ENCODE data around the gene NBPF6.
"Not testable (repeated sequence)": the region's sequence is repeated elsewhere in the genome, so short reads cannot be mapped to it uniquely, and the experiment has no call there.

Gene NBPF6

GRCh38 chr1:108502138-108502537 lies 52.0 kb downstream of the NBPF6 start:
- DNase-seq (ENCODE audit: low spot score), result no peak

DNA sequence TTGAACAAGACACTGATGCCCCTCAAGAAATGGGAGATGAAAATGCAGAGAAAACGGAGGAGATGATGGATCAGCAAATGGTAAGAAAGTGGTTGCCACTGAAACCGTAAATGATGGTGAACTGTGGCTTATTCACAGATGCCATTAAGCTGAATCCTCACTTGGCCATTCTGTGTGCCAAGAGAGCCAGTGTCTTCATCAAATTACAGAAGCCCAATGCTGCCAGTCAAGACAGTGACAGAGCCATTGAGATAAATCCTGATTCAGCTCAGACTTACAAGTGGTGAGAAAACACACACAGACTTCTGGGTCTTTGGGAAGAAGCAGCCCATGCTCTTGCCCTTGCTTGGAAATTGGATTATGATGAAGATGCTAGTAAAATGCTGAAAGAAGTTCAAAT lies 52.5 kb downstream of the NBPF6 start:
- DNase-seq (ENCODE audit: low spot score), result peak; percentile 22

- DNase-seq (ENCODE audit: low spot score), result peak; percentile 72
Observed at GRCh38 chr1:108503062-108503733, 53.1 kb downstream of the NBPF6 start.

DNA sequence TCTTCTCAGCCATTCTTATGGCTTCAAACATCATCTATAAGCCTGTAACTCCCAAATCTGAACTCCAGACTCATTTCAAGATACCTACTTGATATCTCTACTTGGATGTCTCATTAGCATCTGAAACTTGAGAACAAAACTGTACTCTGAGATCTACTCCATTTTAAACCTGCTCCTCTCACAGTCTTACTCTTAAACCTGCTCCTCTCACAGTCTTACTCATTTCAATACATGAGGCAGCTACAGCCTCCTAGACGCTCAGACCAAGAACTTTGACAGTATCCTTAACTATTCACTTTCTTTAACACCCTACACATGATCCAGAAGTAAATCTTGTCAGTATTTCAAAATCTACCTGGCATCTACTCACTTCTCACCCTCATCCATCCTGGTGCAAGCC lies 54.3 kb downstream of the NBPF6 start:
- no peak for DNase-seq (ENCODE audit: low spot score)

DNA sequence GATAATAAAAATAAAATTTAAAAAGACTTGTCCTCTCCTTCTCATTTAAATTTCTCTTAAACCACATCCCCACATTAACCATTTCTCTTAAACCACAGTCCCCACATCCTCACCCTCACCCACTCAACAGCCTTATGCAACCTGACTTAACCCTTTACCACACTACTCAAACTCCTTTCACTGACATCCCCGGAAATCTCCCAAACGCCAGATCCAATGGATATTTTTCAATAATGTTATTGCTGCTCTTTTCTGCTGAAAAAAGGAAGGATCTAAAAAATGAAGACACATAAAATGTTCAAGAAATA lies 55.6 kb downstream of the NBPF6 start:
- DNase-seq (ENCODE audit: low spot score), result no peak

- DNase-seq (ENCODE audit: low spot score), result no peak
Observed at GRCh38 chr1:108511764-108512163, 61.6 kb downstream of the NBPF6 start.

- DNase-seq (ENCODE audit: low spot score), result peak; percentile 43
Observed at GRCh38 chr1:108512239-108513043, 62.3 kb downstream of the NBPF6 start.

DNA sequence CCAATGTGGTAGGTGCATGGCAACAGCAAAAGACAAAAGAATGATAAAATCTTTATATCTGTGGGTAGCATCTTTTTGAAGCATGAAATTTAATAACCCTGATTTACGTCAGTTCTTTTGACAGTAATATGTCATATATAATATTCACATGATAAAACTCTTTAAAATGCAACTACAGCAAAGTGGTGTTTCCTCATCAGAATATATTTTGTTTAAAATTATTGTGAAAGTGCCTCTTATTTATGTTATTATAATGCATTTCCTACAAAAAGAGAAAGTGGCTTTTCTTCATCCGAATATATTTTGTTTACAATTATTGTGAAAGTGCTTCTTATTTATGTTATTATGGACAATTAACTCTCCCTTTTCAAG lies 62.9 kb downstream of the NBPF6 start:
- DNase-seq (ENCODE audit: low spot score), result no peak

DNA sequence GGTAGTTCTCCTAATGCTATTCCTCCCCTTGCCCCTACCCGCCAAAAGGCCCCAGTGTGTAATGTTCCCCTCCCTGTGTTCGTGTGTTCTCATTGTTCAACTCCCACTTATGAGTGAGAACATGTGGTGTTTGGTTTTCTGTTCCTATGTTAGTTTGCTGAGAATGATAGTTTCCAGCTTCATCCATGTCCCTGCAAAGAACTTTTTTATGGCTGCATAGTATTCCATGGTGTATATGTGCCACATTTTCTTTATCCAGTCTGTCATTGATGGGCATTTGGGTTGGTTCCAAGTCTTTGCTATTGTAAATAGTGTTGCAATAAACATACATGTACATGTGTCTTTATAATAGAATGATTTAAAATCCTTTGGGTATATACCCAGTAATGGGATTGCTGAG lies 63.8 kb downstream of the NBPF6 start:
- DNase-seq (ENCODE audit: low spot score), result not testable (repeated sequence)

DNA sequence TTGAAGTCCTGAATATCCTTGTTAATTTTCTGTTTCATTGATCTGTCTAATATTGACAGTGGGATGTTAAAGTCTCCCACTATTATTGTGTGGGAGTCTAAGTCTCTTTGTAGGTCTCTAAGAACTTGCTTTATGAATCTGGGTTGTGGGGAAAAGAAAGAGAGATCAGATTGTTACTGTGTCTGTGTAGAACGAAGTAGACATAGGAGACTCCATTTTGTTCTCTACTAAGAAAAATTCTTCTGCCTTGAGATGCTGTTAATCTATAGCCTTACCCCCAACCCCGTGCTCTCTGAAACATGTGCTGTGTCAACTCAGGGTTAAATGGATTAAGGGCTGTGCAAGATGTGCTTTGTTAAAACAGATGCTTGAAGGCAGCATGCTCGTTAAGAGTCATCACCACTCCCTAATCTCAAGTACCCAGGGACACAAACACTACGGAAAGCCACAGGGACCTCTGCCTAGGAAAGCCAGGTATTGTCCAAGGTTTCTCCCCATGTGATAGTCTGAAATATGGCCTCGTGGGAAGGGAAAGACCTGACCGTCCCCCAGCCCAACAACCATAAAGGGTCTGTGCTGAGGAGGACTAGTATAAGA lies 67.3 kb downstream of the NBPF6 start:
- DNase-seq (ENCODE audit: low spot score), result not testable (repeated sequence)
